GM06990 (cell line): ENCODE data around the gene MICAL3.

ENCODE experiments used
- DNase-seq: peaks from one replicate; pipeline ENCODE4 v3.0.0-alpha.2; 2011; ENCODE audit not compliant: insufficient read length; ENCODE audit errors: extremely low read depth
- H3K27me3 ChIP-seq: replicated peaks from 2 replicates; pipeline ENCODE4 v1.6.0; 2011; ENCODE audit warnings: low read length; ENCODE audit not compliant: control insufficient read depth, insufficient read depth
- H3K36me3 ChIP-seq: 2 replicates; pipeline ENCODE4 v1.5.1; 2011; ENCODE audit warnings: low read length; ENCODE audit not compliant: control insufficient read depth, insufficient read depth
- H3K4me3 ChIP-seq: replicated peaks from 2 replicates; pipeline ENCODE4 v1.5.1; 2011; ENCODE audit warnings: low read depth, mild to moderate bottlenecking, control low read depth, low read length
- TF ChIP-seq, protein P1 (sequence below): IDR thresholded peaks from 2 replicates; pipeline ENCODE4 v1.5.1; 2011; ENCODE audit warnings: low read length, control low read depth, mild to moderate bottlenecking, inconsistent platforms; ENCODE audit not compliant: insufficient read depth, poor library complexity, severe bottlenecking

Gene MICAL3

GRCh38 chr22:17792299-17792698 lies 232.1 kb downstream of the MICAL3 start:
- DNase-seq: no peak
- H3K4me3 ChIP-seq: no peak overlapping the region
- TF ChIP-seq, protein P1, sequence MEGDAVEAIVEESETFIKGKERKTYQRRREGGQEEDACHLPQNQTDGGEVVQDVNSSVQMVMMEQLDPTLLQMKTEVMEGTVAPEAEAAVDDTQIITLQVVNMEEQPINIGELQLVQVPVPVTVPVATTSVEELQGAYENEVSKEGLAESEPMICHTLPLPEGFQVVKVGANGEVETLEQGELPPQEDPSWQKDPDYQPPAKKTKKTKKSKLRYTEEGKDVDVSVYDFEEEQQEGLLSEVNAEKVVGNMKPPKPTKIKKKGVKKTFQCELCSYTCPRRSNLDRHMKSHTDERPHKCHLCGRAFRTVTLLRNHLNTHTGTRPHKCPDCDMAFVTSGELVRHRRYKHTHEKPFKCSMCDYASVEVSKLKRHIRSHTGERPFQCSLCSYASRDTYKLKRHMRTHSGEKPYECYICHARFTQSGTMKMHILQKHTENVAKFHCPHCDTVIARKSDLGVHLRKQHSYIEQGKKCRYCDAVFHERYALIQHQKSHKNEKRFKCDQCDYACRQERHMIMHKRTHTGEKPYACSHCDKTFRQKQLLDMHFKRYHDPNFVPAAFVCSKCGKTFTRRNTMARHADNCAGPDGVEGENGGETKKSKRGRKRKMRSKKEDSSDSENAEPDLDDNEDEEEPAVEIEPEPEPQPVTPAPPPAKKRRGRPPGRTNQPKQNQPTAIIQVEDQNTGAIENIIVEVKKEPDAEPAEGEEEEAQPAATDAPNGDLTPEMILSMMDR: peak; percentile 62
- no peaks in the 10 kb centered on the region for H3K27me3 ChIP-seq
- H3K36me3 ChIP-seq: no peaks in the 10 kb centered on the region

- TF ChIP-seq, protein P1: no peak
- Histone ChIP-seq H3K36me3 (no peaks in the 10 kb centered on the region), H3K4me3 (no peak overlapping the region), H3K27me3 (no peaks in the 10 kb centered on the region)
- no peak for DNase-seq
These were observed 233.2 kb downstream of the MICAL3 start for GRCh38 chr22:17791196-17791595.

GRCh38 chr22:17789379-17790200 lies 234.8 kb downstream of the MICAL3 start:
- H3K4me3 ChIP-seq: no peak overlapping the region
- TF ChIP-seq, protein P1: no peak
- no peak for DNase-seq
- H3K27me3 ChIP-seq: no peaks in the 10 kb centered on the region
- no peaks in the 10 kb centered on the region for H3K36me3 ChIP-seq

- no peak for DNase-seq
- Histone ChIP-seq H3K27me3 (no peaks in the 10 kb centered on the region), H3K36me3 (no peaks in the 10 kb centered on the region), H3K4me3 (no peak overlapping the region)
- TF ChIP-seq, protein P1: no peak
These were observed 235.6 kb downstream of the MICAL3 start for GRCh38 chr22:17788528-17789378.

- no peak for DNase-seq
- H3K27me3 ChIP-seq: no peaks in the 10 kb centered on the region
- H3K4me3 ChIP-seq: no peak overlapping the region
- H3K36me3 ChIP-seq: no peaks in the 10 kb centered on the region
- TF ChIP-seq, protein P1: no peak
These were observed 236.5 kb downstream of the MICAL3 start for GRCh38 chr22:17787716-17788330.
